ENCODE measurements around the gene TLCD3B.
A peak's percentile ranks its signal among the peaks of the same experiment; 100 is the strongest.

Gene TLCD3B

DNA sequence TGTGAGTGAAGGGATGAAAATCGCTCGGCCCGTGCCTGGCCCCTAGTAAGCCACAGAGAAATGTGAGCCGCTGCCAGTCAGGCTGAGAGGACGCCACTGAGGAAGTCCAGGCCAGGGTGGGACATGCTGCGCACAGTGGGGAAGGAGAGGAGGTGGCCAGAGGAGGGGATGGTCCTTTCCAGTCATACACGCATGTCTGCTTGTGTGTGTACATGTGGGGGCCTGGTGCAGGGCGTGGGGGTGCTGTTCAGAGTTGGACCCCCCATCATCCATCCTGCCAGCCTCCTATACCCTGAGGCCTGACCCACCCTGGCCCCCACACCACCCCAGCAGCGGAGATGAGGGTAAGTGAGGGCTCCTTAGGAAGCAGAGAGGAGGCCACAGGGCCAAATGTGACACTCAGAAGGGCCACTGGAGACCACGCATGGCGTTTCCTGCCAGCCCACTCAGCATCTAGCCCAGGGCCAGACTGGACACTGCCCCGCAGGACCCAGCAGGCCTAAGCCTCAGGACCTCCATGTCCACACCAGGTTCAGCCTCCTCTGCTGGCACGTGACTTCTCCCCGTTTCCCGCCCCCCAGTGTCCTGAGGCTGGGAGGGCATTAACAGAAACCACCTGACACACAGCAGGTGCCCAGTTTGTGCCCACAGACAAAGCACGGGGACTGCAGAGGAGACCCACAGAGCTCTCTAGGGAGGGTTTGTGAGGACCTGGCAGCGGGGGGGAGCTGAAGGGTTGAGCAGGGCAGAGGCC is 27.2 kb downstream of the TLCD3B start:
- no peak for FAIRE-seq

DNA sequence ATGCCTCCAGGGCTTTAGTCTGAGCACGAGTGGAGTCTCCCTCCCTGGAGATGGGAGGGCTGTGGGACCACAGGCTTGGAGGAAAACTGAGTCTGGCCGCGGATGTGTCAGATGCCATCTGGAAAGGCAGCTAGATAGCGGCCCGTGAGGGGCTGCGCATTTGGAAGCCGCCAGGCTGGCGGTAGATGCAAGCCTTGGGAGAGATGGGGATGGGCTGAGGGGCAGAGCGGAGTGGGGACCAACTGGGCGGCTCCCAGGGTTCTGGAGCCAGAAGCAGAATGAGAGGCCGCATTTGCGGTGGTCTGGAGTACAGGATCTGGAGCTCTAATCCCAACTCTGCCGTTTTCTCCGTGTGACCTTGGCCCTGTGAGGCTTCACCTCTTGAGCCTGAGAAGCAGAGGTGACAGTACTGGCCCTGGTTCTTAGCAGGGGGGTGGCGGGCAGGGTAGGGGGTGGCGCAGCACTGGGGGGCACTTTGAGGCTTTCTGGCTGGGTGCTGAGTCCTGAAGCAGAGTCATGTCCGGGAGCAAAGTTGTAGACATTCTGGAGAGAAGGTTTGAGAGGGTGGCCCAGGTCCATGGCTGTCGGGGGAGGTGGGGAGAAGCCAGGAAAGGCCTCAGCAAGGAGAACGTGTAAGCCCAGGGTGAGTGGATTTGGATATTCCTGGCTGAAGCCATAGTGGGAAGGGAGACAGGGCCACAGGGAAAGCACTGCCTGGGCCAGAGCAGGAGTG is 28.3 kb downstream of the TLCD3B start:
- FAIRE-seq = no peak

DNA sequence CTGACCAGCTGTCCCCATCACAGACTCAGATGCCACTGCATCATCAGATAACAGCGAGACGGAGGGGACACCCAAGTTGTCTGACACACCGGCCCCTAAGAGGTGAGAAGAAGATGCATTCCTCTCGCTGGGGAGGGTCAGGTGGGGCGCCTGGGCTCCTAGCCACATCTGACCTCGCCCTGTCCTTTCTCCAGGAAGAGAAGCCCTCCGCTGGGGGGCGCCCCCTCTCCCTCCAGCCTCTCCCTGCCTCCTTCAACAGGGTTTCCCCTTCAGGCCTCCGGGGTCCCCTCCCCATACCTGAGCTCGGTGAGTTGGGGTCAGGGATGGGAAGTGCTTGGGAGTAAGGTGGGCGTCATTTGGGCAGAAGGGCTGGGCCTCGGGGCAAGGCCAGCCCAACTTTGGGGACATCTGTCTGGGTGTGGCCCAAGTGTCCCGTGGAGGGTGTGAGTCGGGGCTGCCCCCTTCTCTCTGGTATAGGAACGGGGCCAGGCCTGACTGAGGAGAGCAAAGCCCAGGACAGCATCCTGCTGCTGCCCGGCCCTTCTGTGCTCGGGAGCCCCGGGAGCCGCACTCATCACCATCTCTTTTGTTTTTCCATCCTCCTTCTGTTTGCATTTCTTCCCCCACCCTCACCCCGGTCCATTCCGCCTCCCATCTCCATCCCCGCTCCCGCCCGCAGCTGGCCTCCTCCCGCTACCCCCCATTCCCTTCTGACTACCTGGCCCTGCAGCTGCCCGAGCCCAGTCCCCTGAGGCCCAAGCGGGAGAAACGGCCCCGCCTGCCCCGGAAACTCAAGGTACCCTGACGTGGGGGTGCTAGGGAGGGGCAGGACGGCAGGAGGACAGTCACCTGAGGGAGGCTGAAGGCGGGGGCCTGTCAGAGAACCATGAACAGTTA is 30.1 kb downstream of the TLCD3B start:
- FAIRE-seq = no peak

DNA sequence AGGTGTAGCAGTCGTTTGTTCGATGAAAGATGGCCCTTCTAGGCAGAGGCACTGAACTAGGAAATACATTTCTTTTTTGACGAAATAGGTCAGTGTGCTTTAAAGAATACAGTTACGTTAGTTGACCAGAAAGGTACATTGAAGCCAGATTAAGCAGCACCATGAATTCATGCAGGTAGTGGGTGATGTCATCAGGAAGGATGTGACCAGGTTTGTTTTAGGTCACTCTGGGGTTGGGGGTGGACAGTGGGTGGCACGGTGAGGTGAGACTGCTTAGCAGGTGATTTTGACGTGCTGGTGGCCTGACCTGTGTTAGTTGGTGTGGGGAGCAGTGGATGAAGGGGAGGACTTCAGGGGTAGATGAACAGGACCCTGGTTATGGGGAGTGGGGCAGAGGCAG is 31.5 kb downstream of the TLCD3B start:
- no peak for FAIRE-seq

DNA sequence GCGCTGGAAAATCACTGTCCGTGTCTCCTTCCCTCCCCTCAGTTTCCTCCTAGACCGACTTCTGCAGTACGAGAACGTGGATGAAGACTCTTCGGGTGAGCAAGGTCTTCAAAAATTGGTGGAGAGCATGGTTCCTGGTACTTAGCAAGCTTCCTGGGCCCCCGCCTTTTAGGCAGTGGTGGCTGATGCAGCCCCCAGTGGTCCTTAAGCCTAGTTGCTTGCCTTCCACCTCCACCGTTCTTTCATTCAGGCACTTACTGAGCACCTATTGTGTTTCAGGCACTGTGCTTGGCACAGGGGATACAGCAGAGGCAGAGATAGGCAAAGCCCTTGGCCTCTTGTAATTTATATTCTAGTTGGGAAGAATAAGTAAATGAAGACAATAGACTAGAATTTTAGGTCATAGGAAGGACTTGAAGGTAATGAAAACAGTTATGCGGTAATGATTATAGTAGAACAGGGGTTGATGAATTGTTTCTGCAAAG is 34.3 kb downstream of the TLCD3B start:
- FAIRE-seq = no peak

DNA sequence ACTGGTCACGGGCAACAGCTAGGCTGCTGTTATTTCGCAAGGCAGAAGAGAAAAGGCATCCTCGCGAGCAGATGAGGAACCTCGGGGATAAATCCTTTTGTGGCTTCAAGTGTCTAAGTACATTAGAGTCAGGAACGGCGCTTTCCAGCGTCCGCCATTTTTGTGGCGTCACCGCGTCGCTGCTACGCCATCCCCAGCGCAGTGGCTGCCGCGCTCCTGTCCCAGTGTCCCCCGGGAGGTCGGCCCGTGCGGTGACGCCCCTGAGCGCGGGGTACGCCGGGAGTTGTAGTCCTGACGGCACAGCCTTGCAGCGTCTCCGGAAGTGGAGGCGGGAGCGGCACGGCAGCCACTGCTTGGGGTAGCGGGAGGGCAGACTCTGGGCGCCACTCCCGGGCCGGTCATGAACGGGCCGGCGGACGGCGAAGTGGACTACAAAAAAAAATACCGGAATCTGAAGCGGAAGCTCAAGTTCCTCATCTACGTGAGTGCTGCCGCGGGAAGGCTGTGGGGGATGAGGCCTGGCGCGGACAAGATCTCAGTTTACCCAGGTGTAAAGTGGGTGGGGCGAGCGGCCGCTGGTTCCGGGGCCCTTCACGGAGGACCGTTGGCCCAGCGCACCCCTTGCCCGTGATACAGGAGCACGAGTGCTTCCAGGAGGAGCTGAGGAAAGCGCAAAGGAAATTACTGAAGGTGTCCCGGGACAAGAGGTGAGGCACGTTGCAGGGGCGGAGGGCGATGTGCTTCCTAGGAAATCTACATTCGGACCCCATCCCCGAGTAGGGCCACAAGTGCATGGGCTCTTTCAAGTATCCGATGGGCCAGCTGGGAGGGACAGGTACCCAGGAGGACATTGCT is 34.9 kb downstream of the TLCD3B start, which contains the start of gene INO80E:
INO80E (plus strand) TSS at position 331 of the 855 bp plus-strand sequence; CDS start at position 401, 70 bp downstream.
- peak; percentile 88 for FAIRE-seq

GRCh38 chr16:29995324-29995910 is 35.7 kb downstream of the TLCD3B start, which contains the start of gene HIRIP3:
Gene HIRIP3 (minus strand): TSS chr16:29995617. CDS start chr16:29995605, 12 bp downstream.
- FAIRE-seq = no peak

DNA sequence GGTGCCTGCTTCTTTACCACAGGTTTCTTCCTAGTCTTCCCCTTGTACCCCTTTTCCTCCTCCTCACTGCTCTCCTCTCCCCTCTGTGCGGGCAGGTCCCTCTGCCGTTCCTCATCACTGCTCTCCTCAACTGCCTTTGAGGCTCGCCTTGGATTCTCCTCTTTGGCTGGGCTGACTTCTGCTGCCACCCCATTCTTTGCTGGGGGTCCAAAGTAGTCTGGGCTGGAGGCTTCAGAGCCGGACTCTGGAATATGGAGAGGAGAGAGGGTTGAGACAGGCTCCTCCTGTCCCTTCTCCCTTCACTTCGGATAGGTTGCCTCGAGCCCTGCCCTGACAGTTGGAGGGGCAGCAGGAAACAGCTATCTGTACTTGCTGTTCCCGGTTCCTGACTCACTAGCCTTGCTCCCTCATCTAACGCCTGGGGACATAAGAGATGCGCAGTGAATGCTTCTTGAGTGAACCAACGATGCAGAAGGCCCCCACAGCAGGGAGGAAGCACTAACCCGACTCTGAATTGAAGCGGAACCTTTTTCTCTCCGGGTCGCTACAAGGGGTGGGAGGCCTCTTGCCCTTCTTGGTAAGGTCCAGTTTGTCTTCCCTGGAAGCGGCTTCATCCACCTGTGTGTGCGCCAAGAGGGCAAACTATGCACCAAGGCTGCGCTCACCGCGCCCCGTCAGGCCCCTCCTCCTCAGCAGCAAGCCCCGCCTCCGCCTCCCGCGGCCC is 36.3 kb downstream of the TLCD3B start:
- no peak for FAIRE-seq

DNA sequence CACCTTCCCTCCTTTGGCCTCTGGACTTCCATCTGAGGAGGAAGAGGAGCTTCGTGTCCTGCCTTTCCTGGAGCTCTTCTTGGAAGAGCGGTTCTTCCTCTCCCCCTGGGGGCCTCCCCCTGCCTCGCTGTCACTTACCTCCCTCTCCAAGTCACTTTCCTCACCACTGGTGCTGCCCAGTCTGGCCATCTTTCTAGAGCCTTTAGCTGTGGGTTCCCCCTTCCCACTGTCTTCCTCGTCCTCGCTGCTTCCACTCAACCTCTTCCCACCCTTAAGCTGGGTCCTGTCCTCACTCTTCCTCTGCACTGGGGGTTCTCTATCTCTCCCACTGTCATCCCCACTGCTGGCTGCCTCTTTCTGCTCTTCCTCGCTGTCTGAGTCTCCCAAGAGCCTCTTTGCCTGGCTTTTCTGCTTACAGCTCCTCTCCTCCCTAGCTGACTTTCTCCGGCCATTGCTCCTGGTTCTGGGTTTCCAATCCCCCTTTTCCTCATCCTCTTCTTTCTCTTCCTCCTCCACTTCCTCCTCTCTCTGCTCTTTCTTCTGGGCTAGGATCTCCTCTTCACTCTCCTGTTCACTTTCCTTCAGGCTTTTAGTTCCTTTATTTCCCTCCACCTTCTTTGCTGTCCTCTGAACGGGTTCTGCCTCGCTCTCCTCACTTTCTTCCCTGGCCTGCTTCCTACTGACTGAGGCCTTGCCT is 37.0 kb downstream of the TLCD3B start:
- no peak for FAIRE-seq

GRCh38 chr16:29993191-29993902 is 37.7 kb downstream of the TLCD3B start:
- no peak for FAIRE-seq

DNA sequence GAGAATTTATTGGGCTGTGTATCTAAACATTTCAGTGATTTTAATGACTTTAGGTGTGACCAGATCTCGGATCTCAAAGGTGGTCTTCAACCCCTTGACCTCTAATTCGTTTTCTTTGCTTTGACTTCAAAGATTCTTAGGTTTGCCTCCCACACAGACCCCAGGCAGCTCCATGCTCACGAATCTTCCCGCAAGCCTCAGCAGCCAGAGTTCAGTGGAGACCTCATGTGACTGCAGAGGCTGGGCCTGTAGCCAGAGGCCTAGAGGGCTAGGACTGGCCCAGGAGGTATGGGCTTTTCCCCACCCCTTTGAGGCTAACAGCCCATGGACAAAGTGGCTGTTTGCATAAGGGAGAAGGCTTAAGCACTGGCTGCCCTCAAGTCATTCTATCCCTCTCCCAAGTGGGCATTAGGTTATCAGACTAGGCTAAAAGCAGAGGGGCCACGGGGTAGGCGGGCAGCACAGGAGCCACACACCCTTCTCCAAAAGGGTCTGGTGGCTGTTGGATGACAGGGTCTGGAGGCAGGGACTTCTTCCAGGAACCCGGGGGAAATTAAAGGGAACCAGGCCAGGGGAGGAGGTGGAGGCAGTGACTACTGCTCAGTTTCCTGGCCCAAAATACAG is 38.6 kb downstream of the TLCD3B start:
- no peak for FAIRE-seq

DNA sequence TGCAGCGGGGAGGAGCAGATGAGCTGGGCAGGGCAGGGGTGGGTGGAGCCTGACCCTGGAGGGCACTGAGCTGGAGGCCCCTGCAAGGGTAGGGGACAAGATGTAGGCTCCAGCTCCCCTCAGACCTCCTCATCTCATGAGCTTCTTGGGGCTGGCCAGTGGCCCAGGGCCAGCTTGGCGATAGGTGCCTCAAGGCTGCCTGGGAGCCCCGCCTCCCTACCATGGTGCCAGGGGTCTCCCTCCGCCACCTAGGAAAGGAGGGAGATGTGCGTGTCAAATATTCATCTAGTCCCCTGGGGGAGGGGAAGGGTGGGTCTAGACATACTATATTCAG is 39.5 kb downstream of the TLCD3B start:
- no peak for FAIRE-seq

GRCh38 chr16:29990883-29991570 is 40.0 kb downstream of the TLCD3B start:
- no peak for FAIRE-seq

- FAIRE-seq = no peak
Observed at GRCh38 chr16:29990034-29990433, 41.0 kb downstream of the TLCD3B start.

DNA sequence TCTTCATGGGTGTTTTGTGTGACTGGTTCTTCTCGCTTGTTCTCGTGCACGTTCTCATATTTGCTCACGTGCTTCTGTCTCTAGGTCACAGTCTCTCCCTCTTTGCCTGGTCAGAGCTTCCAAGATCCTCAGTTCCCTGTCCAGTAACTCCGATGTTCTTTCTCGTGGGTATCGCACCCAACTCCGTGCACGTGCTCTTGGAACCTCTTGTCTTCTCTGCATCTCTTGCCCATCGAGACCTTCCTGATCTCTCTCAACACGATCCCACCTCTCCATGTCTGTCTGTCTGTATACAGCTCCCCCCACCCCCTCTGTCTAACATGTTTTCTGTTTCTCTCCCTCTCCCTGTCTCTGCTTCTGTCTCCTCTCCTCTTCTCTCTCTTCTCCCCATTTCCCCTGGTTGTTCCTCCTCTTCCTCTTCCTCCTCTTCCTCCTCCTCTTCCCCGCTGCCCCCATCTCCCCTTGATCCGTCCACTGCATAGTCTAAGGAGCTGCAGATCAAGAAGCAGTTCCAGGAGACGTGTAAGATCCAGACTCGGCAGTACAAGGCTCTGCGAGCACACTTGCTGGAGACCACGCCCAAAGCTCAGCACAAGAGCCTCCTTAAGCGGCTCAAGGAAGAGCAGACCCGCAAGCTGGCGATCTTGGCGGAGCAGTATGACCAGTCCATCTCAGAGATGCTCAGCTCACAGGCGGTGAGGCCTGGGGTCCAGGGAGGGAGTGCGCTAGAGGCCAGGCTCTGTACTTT is 41.8 kb downstream of the TLCD3B start:
- FAIRE-seq = no peak

GRCh38 chr16:29988346-29989075 is 42.6 kb downstream of the TLCD3B start:
- FAIRE-seq = no peak

All from A204.1 (cell line).